Inflammatory macrophage (primary cell): ENCODE results near the gene TRIM25.

Experiments used
- DNase-seq, 2 donors: peaks; one replicate each; pipeline ENCODE4 v3.0.0-alpha.2; 2020 to 2022

Gene TRIM25

GRCh38 chr17:56861899-56862298 lies 52.0 kb downstream of the TRIM25 start:
- DNase-seq: no peak

GRCh38 chr17:56851008-56851407 lies 62.8 kb downstream of the TRIM25 start:
- DNase-seq: no peak

- DNase-seq: no peak
These were observed 63.3 kb downstream of the TRIM25 start for GRCh38 chr17:56850591-56850990.

- DNase-seq: no peak
These were observed 64.7 kb downstream of the TRIM25 start for GRCh38 chr17:56849131-56849530.

GRCh38 chr17:56847106-56847505 lies 66.7 kb downstream of the TRIM25 start:
- no peak for DNase-seq

- no peak for DNase-seq
These were observed 67.9 kb downstream of the TRIM25 start for GRCh38 chr17:56845934-56846333.

GRCh38 chr17:56842577-56842976 lies 71.3 kb downstream of the TRIM25 start:
- DNase-seq: no peak

GRCh38 chr17:56838687-56839086 lies 75.2 kb downstream of the TRIM25 start:
- DNase-seq: no peak
